ENCODE data around the gene PMFBP1. TPM values are rescaled to one million over a fixed set of nuclear protein-coding genes. Genes with fewer than 3 reads are reported as not detected.

The PMFBP1 gene
- total RNA-seq, 2 donors from 2014 or later: 2.0 to 4.4 TPM

- DNase-seq: no peak
- H3K27me3 ChIP-seq: no peaks in the 10 kb centered on the region
- intact Hi-C loops (cut with DNase I): no loop called here
- no peaks in the 10 kb centered on the region for H3K36me3 ChIP-seq (replicated peaks in 1 of 2; ENCODE audit: insufficient read depth in 1 of 2, low read depth in 2 of 2)
- H3K4me3 ChIP-seq: no peak overlapping the region
- TF ChIP-seq CTCF (IDR thresholded peaks at IDR 0.05): no peak
- TF ChIP-seq POLR2A (IDR thresholded peaks at IDR 0.05): no peak
- no peaks in the 10 kb centered on the region for H3K4me1 ChIP-seq
- no peaks in the 10 kb centered on the region for H3K9me3 ChIP-seq
- ATAC-seq: no peak
- no peak overlapping the region for H3K27ac ChIP-seq
- 93 to 97% methylated on average over 1 of the region's 1 CpG for WGBS, 2 donors
Observed at GRCh38 chr16:72142476-72142875, 29.5 kb downstream of the PMFBP1 start.

GRCh38 chr16:72139908-72140307 is 32.0 kb downstream of the PMFBP1 start:
- no peak for DNase-seq
- Histone ChIP-seq H3K27ac (no peak overlapping the region), H3K27me3 (no peaks in the 10 kb centered on the region), H3K36me3 (replicated peaks in 1 of 2; ENCODE audit: insufficient read depth in 1 of 2, low read depth in 2 of 2) (no peaks in the 10 kb centered on the region), H3K4me1 (no peaks in the 10 kb centered on the region), H3K4me3 (no peak overlapping the region), H3K9me3 (no peaks in the 10 kb centered on the region)
- no peak for ATAC-seq
- TF ChIP-seq CTCF (IDR thresholded peaks at IDR 0.05) (no peak), POLR2A (IDR thresholded peaks at IDR 0.05) (no peak)
- intact Hi-C loops (cut with DNase I): no loop called here
- WGBS, 2 donors: 90 to 99% methylated on average over 2 of the region's 2 CpGs

GRCh38 chr16:72138064-72138572 is 33.8 kb downstream of the PMFBP1 start:
- Histone ChIP-seq H3K4me1 (no peaks in the 10 kb centered on the region), H3K27ac (no peak overlapping the region), H3K27me3 (no peaks in the 10 kb centered on the region), H3K36me3 (replicated peaks in 1 of 2; ENCODE audit: insufficient read depth in 1 of 2, low read depth in 2 of 2) (no peaks in the 10 kb centered on the region), H3K9me3 (no peaks in the 10 kb centered on the region), H3K4me3 (no peak overlapping the region)
- intact Hi-C loops (cut with DNase I): no loop called here
- WGBS, 2 donors: 85 to 88% methylated on average over 4 of the region's 4 CpGs
- no peak for TF ChIP-seq POLR2A (IDR thresholded peaks at IDR 0.05)
- no peak for TF ChIP-seq CTCF (IDR thresholded peaks at IDR 0.05)
- no peak for ATAC-seq
- DNase-seq: no peak

GRCh38 chr16:72137380-72138063 is 34.4 kb downstream of the PMFBP1 start:
- Histone ChIP-seq H3K27ac (no peak overlapping the region), H3K4me1 (no peaks in the 10 kb centered on the region), H3K9me3 (no peaks in the 10 kb centered on the region), H3K36me3 (replicated peaks in 1 of 2; ENCODE audit: insufficient read depth in 1 of 2, low read depth in 2 of 2) (no peaks in the 10 kb centered on the region), H3K27me3 (no peaks in the 10 kb centered on the region), H3K4me3 (no peak overlapping the region)
- 72 to 76% methylated on average over 14 to 15 of the region's 15 CpGs for WGBS, 2 donors
- no peak for TF ChIP-seq POLR2A (IDR thresholded peaks at IDR 0.05)
- TF ChIP-seq CTCF (IDR thresholded peaks at IDR 0.05): no peak
- DNase-seq: no peak
- intact Hi-C loops (cut with DNase I): no loop called here
- ATAC-seq: no peak

- intact Hi-C loops (cut with DNase I): no loop called here
- no peaks in the 10 kb centered on the region for H3K9me3 ChIP-seq
- H3K27ac ChIP-seq: no peak overlapping the region
- H3K4me3 ChIP-seq: no peak overlapping the region
- H3K27me3 ChIP-seq: no peaks in the 10 kb centered on the region
- DNase-seq (no peak), ATAC-seq (no peak)
- TF ChIP-seq CTCF (IDR thresholded peaks at IDR 0.05) (no peak), POLR2A (IDR thresholded peaks at IDR 0.05) (no peak)
- H3K36me3 ChIP-seq (replicated peaks in 1 of 2; ENCODE audit: insufficient read depth in 1 of 2, low read depth in 2 of 2): no peaks in the 10 kb centered on the region
- H3K4me1 ChIP-seq: no peaks in the 10 kb centered on the region
- WGBS, 2 donors: 96 to 97% methylated on average over 2 of the region's 2 CpGs
Observed at GRCh38 chr16:72134507-72134906, 37.4 kb downstream of the PMFBP1 start.
